ENCODE measurements around the gene PRKN. TPM values are rescaled to one million over a fixed set of nuclear protein-coding genes. Genes with fewer than 3 reads are reported as not detected.

Gene PRKN
- total RNA-seq, 1 donor from 2014 or later: 1.3 TPM

GRCh38 chr6:162459985-162460384 is 267.6 kb downstream of the PRKN start:
- Histone ChIP-seq H4K20me1 (ENCODE audit: insufficient read depth, low read length) (no peaks in the 10 kb centered on the region), H3K4me2 (ENCODE audit: low read length) (no peak overlapping the region), H3K9me3 (ENCODE audit: insufficient read depth, low read depth, low read length) (no peaks in the 10 kb centered on the region), H2AFZ (ENCODE audit: low read depth, low read length) (no peak overlapping the region), H3K4me3 (ENCODE audit: insufficient read depth, low read depth, low read length) (no peak overlapping the region), H3K4me1 (ENCODE audit: insufficient read depth, low read length) (no peaks in the 10 kb centered on the region), H3K27ac (ENCODE audit: low read depth, low read length) (no peak overlapping the region), H3K36me3 (ENCODE audit: insufficient read depth, low read length) (no peaks in the 10 kb centered on the region), H3K27me3 (ENCODE audit: insufficient read depth, low read length) (no peaks in the 10 kb centered on the region), H3K9ac (ENCODE audit: low read length) (no peak overlapping the region), H3K79me2 (ENCODE audit: insufficient read depth, low read length) (no peaks in the 10 kb centered on the region)
- no peak for TF ChIP-seq CTCF (IDR thresholded peaks at IDR 0.05; ENCODE audit: insufficient read depth, low read depth, low read length)
- no peak for TF ChIP-seq EZH2 (IDR thresholded peaks at IDR 0.05; ENCODE audit: insufficient read depth, low read length)
- H3K4me1 Mint-ChIP-seq (ENCODE audit: low read depth, unreplicated experiment): no peaks in the 10 kb centered on the region
- no peaks in the 10 kb centered on the region for H3K9me3 Mint-ChIP-seq (ENCODE audit: unreplicated experiment)
- H3K27ac Mint-ChIP-seq (ENCODE audit: unreplicated experiment): no peak overlapping the region
- DNase-seq (ENCODE audit: low read depth) (no peak), FAIRE-seq (no peak)
- no peak overlapping the region for H3K4me3 Mint-ChIP-seq (ENCODE audit: unreplicated experiment)
- H3K36me3 Mint-ChIP-seq (ENCODE audit: low read depth, unreplicated experiment): no peaks in the 10 kb centered on the region
- no peaks in the 10 kb centered on the region for H3K27me3 Mint-ChIP-seq (ENCODE audit: low read depth, unreplicated experiment)

GRCh38 chr6:162450358-162450757 is 277.2 kb downstream of the PRKN start:
- Mint-ChIP-seq H3K9me3 (ENCODE audit: unreplicated experiment) (no peaks in the 10 kb centered on the region), H3K27me3 (ENCODE audit: low read depth, unreplicated experiment) (peaks cover 4% of the 10 kb centered on the region), H3K4me3 (ENCODE audit: unreplicated experiment) (no peak overlapping the region), H3K27ac (ENCODE audit: unreplicated experiment) (no peak overlapping the region), H3K36me3 (ENCODE audit: low read depth, unreplicated experiment) (no peaks in the 10 kb centered on the region), H3K4me1 (ENCODE audit: low read depth, unreplicated experiment) (no peaks in the 10 kb centered on the region)
- Histone ChIP-seq H3K27me3 (ENCODE audit: insufficient read depth, low read length) (no peaks in the 10 kb centered on the region), H3K27ac (ENCODE audit: low read depth, low read length) (no peak overlapping the region), H3K4me1 (ENCODE audit: insufficient read depth, low read length) (no peaks in the 10 kb centered on the region), H3K79me2 (ENCODE audit: insufficient read depth, low read length) (no peaks in the 10 kb centered on the region), H3K9ac (ENCODE audit: low read length) (no peak overlapping the region), H4K20me1 (ENCODE audit: insufficient read depth, low read length) (no peaks in the 10 kb centered on the region), H2AFZ (ENCODE audit: low read depth, low read length) (no peak overlapping the region), H3K9me3 (ENCODE audit: insufficient read depth, low read depth, low read length) (no peaks in the 10 kb centered on the region), H3K36me3 (ENCODE audit: insufficient read depth, low read length) (no peaks in the 10 kb centered on the region), H3K4me3 (ENCODE audit: insufficient read depth, low read depth, low read length) (no peak overlapping the region), H3K4me2 (ENCODE audit: low read length) (no peak overlapping the region)
- TF ChIP-seq CTCF (IDR thresholded peaks at IDR 0.05; ENCODE audit: insufficient read depth, low read depth, low read length) (no peak), EZH2 (IDR thresholded peaks at IDR 0.05; ENCODE audit: insufficient read depth, low read length) (no peak)
- FAIRE-seq: no peak
- DNase-seq (ENCODE audit: low read depth): no peak

GRCh38 chr6:162448294-162448693 is 279.3 kb downstream of the PRKN start:
- H3K9me3 Mint-ChIP-seq (ENCODE audit: unreplicated experiment): no peaks in the 10 kb centered on the region
- Histone ChIP-seq H3K79me2 (ENCODE audit: insufficient read depth, low read length) (no peaks in the 10 kb centered on the region), H3K9me3 (ENCODE audit: insufficient read depth, low read depth, low read length) (no peaks in the 10 kb centered on the region), H3K27me3 (ENCODE audit: insufficient read depth, low read length) (no peaks in the 10 kb centered on the region), H3K4me1 (ENCODE audit: insufficient read depth, low read length) (no peaks in the 10 kb centered on the region), H3K36me3 (ENCODE audit: insufficient read depth, low read length) (no peaks in the 10 kb centered on the region), H3K27ac (ENCODE audit: low read depth, low read length) (no peak overlapping the region), H3K4me3 (ENCODE audit: insufficient read depth, low read depth, low read length) (no peak overlapping the region), H2AFZ (ENCODE audit: low read depth, low read length) (no peak overlapping the region), H4K20me1 (ENCODE audit: insufficient read depth, low read length) (no peaks in the 10 kb centered on the region), H3K9ac (ENCODE audit: low read length) (no peak overlapping the region), H3K4me2 (ENCODE audit: low read length) (no peak overlapping the region)
- DNase-seq (ENCODE audit: low read depth) (no peak), FAIRE-seq (no peak)
- H3K4me3 Mint-ChIP-seq (ENCODE audit: unreplicated experiment): no peak overlapping the region
- TF ChIP-seq CTCF (IDR thresholded peaks at IDR 0.05; ENCODE audit: insufficient read depth, low read depth, low read length) (no peak), EZH2 (IDR thresholded peaks at IDR 0.05; ENCODE audit: insufficient read depth, low read length) (no peak)
- H3K27ac Mint-ChIP-seq (ENCODE audit: unreplicated experiment): no peak overlapping the region
- H3K27me3 Mint-ChIP-seq (ENCODE audit: low read depth, unreplicated experiment): peaks cover 4% of the 10 kb centered on the region
- no peaks in the 10 kb centered on the region for H3K36me3 Mint-ChIP-seq (ENCODE audit: low read depth, unreplicated experiment)
- no peaks in the 10 kb centered on the region for H3K4me1 Mint-ChIP-seq (ENCODE audit: low read depth, unreplicated experiment)
